ENCODE measurements around the gene SRRM2. TPM values are rescaled to one million over a fixed set of nuclear protein-coding genes. Genes with fewer than 3 reads are reported as not detected.
"Not testable (repeated sequence)": the region's sequence is repeated elsewhere in the genome, so short reads cannot be mapped to it uniquely, and the experiment has no call there.

The SRRM2 gene
- total RNA-seq, 2 donors from 2014 or later = 476 to 541 TPM

DNA sequence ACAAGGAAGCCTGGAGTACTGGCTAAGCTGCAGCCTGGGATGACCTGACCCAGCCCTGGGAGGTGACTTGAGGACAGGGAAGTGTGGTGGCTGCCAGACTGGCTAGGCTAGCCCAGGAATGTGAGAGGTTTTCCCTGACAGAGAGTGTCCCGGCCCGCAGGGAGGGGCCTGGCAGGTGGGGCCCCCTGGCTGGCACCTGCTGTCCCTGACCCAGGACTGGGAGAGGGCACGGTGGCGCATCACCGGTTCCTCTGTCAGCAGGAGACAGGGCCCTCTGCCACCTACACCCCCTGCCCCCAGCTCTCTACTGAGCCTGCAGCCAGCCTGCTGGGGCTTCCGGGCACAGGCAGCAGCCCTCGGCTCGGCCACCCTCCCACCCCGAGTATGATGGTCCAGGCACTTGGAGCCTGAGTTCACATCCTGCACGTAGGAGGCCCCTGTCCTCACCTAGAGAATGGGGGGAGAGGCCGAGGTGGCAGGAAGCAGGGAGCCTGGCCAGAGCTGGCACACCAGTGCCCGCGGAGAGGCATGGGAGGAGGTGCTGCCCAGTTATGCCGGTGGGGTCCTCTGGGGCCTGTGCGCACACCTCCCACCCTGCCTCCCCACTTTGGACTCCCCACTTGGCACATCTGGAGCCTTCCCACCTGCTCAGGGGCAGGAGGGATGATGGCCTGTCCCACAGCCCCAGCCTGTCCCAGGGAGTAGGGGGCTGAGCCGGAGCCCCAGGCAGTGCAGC, 32.9 kb upstream of the SRRM2 start:
- no peaks in the 10 kb centered on the region for H3K36me3 ChIP-seq
- H3K4me1 ChIP-seq (ENCODE audit: control insufficient read depth in 1 of 2, low read depth in 2 of 2) = peaks cover 0 to 11% of the 10 kb centered on the region in 2 donors
- no peak overlapping the region for H3K4me3 ChIP-seq
- ATAC-seq (ENCODE audit: insufficient number of reproducible peaks, low FRiP score, low read depth) = no peak
- H3K9me3 ChIP-seq = no peaks in the 10 kb centered on the region
- no peak for DNase-seq (ENCODE audit: low spot score)
- TF ChIP-seq, protein P1, sequence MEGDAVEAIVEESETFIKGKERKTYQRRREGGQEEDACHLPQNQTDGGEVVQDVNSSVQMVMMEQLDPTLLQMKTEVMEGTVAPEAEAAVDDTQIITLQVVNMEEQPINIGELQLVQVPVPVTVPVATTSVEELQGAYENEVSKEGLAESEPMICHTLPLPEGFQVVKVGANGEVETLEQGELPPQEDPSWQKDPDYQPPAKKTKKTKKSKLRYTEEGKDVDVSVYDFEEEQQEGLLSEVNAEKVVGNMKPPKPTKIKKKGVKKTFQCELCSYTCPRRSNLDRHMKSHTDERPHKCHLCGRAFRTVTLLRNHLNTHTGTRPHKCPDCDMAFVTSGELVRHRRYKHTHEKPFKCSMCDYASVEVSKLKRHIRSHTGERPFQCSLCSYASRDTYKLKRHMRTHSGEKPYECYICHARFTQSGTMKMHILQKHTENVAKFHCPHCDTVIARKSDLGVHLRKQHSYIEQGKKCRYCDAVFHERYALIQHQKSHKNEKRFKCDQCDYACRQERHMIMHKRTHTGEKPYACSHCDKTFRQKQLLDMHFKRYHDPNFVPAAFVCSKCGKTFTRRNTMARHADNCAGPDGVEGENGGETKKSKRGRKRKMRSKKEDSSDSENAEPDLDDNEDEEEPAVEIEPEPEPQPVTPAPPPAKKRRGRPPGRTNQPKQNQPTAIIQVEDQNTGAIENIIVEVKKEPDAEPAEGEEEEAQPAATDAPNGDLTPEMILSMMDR (IDR thresholded peaks at IDR 0.05) = no peak
- H3K27ac ChIP-seq = no peak overlapping the region
- H3K27me3 ChIP-seq (replicated peaks; ENCODE audit: insufficient read depth) = no peaks in the 10 kb centered on the region

DNA sequence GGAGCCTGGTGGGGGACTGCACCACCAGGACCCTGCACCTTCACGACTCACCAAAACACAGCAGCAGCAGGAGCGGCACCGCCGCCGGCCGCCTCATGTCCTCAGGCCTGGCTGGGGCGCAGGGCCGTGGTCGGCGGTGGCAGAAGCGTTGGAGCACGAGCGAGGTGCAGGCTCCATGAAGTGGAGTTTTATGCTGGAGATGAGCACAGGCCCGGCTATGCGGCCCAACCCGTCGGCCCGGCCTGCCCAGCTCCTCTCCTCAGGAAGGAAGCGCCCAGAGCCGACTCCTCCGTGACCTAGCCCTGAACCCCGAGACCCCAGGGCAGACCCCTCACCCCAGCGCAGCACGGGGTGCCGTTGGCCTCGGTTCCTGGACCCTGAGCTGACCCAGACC, 32.4 kb upstream of the SRRM2 start, which contains the start of gene PRSS27:
PRSS27 (minus strand) TSS at position 161 of the 394 bp plus-strand sequence; CDS start at position 97, 64 bp downstream.
- H3K9me3 ChIP-seq = no peaks in the 10 kb centered on the region
- no peak for ATAC-seq (ENCODE audit: insufficient number of reproducible peaks, low FRiP score, low read depth)
- H3K4me3 ChIP-seq = peak within 1 kb of the TSS; percentile 96
- TF ChIP-seq, protein P1 (IDR thresholded peaks at IDR 0.05) = no peak
- DNase-seq (ENCODE audit: low spot score) = no peak
- H3K27ac ChIP-seq = peak within 1 kb of the TSS in 1 of 2 donors; percentile 57
- H3K36me3 ChIP-seq = no peaks in the 10 kb centered on the region
- no peaks in the 10 kb centered on the region for H3K27me3 ChIP-seq (replicated peaks; ENCODE audit: insufficient read depth)
- peaks cover 0 to 11% of the 10 kb centered on the region in 2 donors for H3K4me1 ChIP-seq (ENCODE audit: control insufficient read depth in 1 of 2, low read depth in 2 of 2)

DNA sequence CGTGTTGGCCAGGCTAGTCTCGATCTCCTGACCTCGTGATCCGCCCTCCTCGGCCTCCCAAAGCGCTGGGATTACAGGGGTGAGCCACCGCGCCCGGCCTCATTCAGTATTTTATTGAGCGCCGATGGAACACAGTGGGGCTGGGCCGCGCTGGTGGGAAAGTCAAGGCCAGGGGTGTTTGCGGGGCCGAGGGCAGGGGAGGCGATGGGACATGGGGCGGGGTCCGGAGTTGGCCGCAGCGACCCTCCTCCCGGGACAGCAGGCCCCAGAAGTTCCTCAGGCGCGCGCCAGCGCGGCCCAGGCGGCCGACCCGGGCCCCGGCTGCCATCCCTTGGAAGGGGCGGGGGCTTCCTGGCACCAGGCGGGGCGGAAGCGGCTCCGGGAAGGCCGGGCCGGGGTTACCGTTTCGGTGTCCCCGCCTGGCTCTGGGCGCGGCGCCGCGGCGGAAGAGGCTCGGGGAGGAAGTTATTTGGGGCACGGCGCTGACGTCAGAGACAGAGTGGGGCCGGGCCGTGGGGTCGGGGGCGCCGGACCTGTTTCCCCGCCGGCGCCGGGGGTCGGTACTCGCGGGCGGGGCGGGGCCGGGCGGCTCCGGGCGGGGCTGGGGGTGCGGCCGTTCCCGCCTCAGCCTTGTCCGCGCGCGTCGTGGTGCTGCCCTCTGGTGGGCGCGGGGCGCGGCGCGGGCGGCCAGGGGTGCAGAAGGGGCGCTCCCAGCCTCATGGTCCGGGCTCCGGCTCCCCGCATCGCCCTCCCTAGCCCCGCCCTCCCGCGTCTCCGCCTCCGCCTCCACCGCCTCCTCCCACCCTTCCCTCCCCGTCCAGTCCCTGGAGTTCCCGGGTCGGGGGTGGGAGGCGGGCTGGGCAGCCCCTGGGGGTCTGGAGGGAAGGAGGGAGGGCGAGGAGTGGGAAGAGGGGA, 31.5 kb upstream of the SRRM2 start:
- H3K27ac ChIP-seq = peak overlapping the region in 1 of 2 donors; percentile 57
- H3K4me3 ChIP-seq = peak overlapping the region; percentile 96
- TF ChIP-seq, protein P1 (IDR thresholded peaks at IDR 0.05) = peak; percentile 66
- no peaks in the 10 kb centered on the region for H3K36me3 ChIP-seq
- H3K4me1 ChIP-seq (ENCODE audit: control insufficient read depth in 1 of 2, low read depth in 2 of 2) = peaks cover 0 to 5% of the 10 kb centered on the region in 2 donors
- H3K27me3 ChIP-seq (replicated peaks; ENCODE audit: insufficient read depth) = no peaks in the 10 kb centered on the region
- peak; percentile 79 for ATAC-seq (ENCODE audit: insufficient number of reproducible peaks, low FRiP score, low read depth)
- DNase-seq (ENCODE audit: low spot score) = peak; percentile 28
- H3K9me3 ChIP-seq = no peaks in the 10 kb centered on the region

DNA sequence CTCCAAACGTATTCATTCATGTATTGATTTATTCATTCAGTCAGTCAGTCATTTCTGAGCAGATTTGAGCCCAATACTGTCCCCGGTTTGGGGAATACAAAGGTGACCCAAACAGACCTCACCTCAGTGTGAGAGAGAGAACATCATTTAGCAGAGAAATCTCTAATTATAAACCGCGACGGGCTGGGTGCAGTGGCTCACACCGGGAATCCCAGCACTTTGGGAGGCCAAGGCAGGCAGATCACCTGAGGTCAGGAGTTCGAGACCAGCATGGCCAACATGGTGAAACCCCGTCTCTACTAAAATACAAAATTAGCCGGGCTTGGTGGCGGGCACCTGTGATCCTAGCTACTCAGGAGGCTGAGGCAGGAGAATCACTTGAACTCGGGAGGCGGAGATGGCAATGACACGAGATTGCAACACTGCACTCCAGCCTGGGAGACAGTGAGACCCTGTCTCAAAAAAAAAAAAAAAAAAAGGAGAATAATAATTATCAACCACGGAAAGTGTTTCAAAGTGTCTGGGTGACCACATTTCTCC, 30.7 kb upstream of the SRRM2 start:
- ATAC-seq (ENCODE audit: insufficient number of reproducible peaks, low FRiP score, low read depth); H3K27me3 ChIP-seq (replicated peaks; ENCODE audit: insufficient read depth); H3K4me1 ChIP-seq (ENCODE audit: control insufficient read depth in 1 of 2, low read depth in 2 of 2); DNase-seq (ENCODE audit: low spot score); H3K27ac ChIP-seq; H3K9me3 ChIP-seq; H3K36me3 ChIP-seq: not testable (repeated sequence)
- H3K4me3 ChIP-seq = peak overlapping the region; percentile 96

DNA sequence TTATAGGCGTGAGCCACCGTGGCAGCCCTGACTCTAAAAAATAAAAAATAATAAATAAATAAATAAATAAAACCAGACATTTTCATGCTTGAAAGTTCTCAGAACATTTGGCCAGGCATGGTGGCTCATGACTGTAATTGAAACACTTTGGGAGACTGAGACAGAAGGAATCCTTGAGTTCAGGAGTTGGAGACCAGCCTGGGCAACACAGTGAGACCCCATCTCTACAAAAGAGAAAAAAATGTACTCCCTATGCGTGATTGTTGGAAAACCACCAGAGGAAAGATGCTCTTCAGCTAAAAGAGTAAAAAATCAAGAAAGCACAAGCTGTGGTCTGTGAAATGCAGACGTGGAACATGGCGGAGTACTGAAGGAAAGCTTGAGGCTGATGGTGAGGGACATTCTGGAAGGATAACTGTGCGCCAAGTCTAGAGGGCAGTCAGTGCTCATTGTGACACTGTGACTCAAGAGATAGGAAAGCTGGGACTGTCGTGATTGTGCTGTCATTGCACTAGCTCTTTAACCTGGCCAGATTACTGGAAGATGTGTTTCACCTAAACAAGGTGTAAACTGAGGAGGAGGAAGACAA, 28.3 kb upstream of the SRRM2 start:
- Histone ChIP-seq H3K36me3 (no peaks in the 10 kb centered on the region), H3K27me3 (replicated peaks; ENCODE audit: insufficient read depth) (no peaks in the 10 kb centered on the region), H3K27ac (no peak overlapping the region), H3K9me3 (no peaks in the 10 kb centered on the region), H3K4me3 (no peak overlapping the region), H3K4me1 (ENCODE audit: control insufficient read depth in 1 of 2, low read depth in 2 of 2) (peaks cover 0 to 5% of the 10 kb centered on the region in 2 donors)
- DNase-seq (ENCODE audit: low spot score) (no peak), ATAC-seq (ENCODE audit: insufficient number of reproducible peaks, low FRiP score, low read depth) (no peak)
- TF ChIP-seq, protein P1 (IDR thresholded peaks at IDR 0.05) = no peak

Data from thoracic aorta (tissue), 2 donors.